ENCODE measurements around the gene TAS2R8.

- no peak for TF ChIP-seq POLR2A (IDR thresholded peaks at IDR 0.05; ENCODE audit: low read length)
- TF ChIP-seq GATA1 (IDR thresholded peaks at IDR 0.05; ENCODE audit: low read depth, low read length) = no peak
Measured at GRCh38 chr12:10801741-10802140, 5.3 kb downstream of the TAS2R8 start.
